GM13976 (cell line): Measurements from ENCODE around the gene DPEP2NB.
"Not testable (repeated sequence)": the region's sequence is repeated elsewhere in the genome, so short reads cannot be mapped to it uniquely, and the experiment has no call there.

Source experiments
- DNase-seq: peaks from one replicate; pipeline ENCODE4 v3.0.0; 2012; ENCODE audit warnings: low spot score
- CTCF ChIP-seq: IDR thresholded peaks from 2 replicates; pipeline ENCODE4 v1.5.1; 2012; ENCODE audit warnings: borderline replicate concordance, mild to moderate bottlenecking; ENCODE audit not compliant: insufficient read depth; ENCODE audit errors: extremely low read depth, missing control alignments, control extremely low read depth
- in situ Hi-C: fragments of 300-500 bp; cut with MboI; formaldehyde crosslinking; loops from one replicate; pipeline ENCODE4 v1.12.0; 2022; ENCODE audit warnings: low sequenced_read_pairs, mixed read lengths, inconsistent platforms; ENCODE audit not compliant: unreplicated experiment

DPEP2NB gene

DNA sequence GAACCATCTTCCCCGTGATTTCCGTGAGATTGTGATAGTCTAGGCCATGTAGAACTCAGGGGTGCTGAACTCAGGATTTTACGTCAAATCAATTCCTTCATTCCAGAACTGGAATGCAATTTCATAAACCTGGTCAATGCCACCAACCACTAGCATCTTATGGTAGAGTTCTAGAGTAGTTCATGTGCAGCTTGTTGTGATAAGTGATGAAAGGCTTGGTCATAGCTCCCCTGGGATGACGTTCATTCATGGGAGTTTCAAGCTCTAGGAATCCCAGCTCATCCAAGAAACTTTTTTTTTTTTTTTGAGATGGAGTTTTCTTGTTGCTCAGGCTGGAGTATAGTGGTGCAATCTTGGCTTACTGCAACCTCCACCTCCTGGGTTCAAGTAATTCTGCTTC, 12.7 kb downstream of the DPEP2NB start:
- DNase-seq, result no peak
- no peak for TF ChIP-seq CTCF
- in situ Hi-C loops, result no loop called here

DNA sequence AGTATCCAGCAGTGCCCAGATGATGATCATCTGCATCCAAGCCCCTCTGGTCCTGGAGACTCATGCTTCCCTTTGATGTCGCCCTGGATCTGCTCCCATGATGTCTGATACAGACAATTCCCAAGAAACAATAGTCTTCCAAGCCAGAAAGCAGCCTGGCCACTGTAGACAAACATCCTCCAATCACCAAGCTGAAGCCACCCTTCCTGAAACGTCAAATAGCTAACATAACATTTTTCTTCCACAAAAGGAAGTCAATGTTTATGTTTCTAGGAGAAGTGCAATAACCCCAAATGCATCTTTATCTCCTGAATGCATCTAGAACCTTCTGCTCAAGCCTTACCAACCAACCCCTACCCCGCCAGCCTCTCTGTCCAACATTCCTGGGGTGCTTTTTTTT, 15.3 kb downstream of the DPEP2NB start:
- DNase-seq, result no peak
- no peak for TF ChIP-seq CTCF
- in situ Hi-C loops, result no loop called here

GRCh38 chr16:67999985-68000384, 15.7 kb downstream of the DPEP2NB start:
- no peak for TF ChIP-seq CTCF
- peak; percentile 25 for DNase-seq
- in situ Hi-C loops, result no loop called here

- in situ Hi-C loops, result not testable (repeated sequence)
- DNase-seq, result peak; percentile 32
These were observed 16.7 kb downstream of the DPEP2NB start, which contains the start of gene DPEP2 for GRCh38 chr16:67998779-67999688. TSS of gene DPEP2 (minus strand) at chr16:67999484. CDS start at chr16:67993212, 6,272 bp downstream.

- DNase-seq, result not testable (repeated sequence)
These were observed 17.4 kb downstream of the DPEP2NB start for GRCh38 chr16:67998231-67998778.

GRCh38 chr16:67996666-67997065, 19.0 kb downstream of the DPEP2NB start:
- TF ChIP-seq CTCF, result no peak
- DNase-seq, result no peak
- in situ Hi-C loops, result no loop called here

More at GRCh38 chr16:67998231-67998778, 17.4 kb downstream of the DPEP2NB start:
- in situ Hi-C loops, result not testable (repeated sequence)

DNA sequence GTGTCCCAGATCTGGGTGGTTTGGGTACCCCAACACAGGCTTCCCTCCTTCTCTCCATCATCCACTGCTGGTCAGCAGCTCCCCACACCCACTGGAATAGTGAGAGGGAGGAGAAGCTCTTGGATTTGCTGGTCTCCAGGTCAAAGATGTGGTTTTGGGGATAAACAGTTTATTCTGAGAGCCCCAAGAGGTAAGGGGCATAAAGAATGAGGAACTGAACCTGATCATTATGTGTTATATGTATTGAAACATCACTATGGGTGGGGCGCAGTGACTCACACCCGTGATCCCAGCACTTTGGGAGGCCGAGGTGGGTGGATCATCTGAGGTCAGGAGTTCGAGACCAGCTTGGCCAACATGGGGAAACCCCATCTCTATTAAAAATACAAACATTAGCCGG, 20.3 kb downstream of the DPEP2NB start:
- no peak for TF ChIP-seq CTCF
- in situ Hi-C loops, result no loop called here
- DNase-seq, result peak; percentile 43

GRCh38 chr16:67994040-67994408, 21.7 kb downstream of the DPEP2NB start:
- in situ Hi-C loops, DNase-seq: not testable (repeated sequence)
